NCI-H69 (cell line): ENCODE measurements around the gene UBE2U.
"Not testable (repeated sequence)": the region's sequence is repeated elsewhere in the genome, so short reads cannot be mapped to it uniquely, and the experiment has no call there.

Source experiments
- DNase-seq: peaks from one replicate; lab custom pipeline; 2025; lab: John Stamatoyannopoulos, UW

UBE2U gene

GRCh38 chr1:64239519-64239918 is 36.1 kb downstream of the UBE2U start:
- not testable (repeated sequence) for DNase-seq

GRCh38 chr1:64240206-64240605 is 36.8 kb downstream of the UBE2U start:
- DNase-seq: peak; percentile 4

- no peak for DNase-seq
Measured at GRCh38 chr1:64241069-64241468, 37.6 kb downstream of the UBE2U start.

- peak; percentile 72 for DNase-seq
Measured at GRCh38 chr1:64242895-64243756, 39.7 kb downstream of the UBE2U start.

GRCh38 chr1:64243757-64244080 is 40.3 kb downstream of the UBE2U start:
- peak; percentile 72 for DNase-seq

GRCh38 chr1:64245495-64245894 is 42.1 kb downstream of the UBE2U start:
- DNase-seq: peak; percentile 49

GRCh38 chr1:64246294-64246917 is 43.0 kb downstream of the UBE2U start:
- DNase-seq: peak; percentile 56

DNA sequence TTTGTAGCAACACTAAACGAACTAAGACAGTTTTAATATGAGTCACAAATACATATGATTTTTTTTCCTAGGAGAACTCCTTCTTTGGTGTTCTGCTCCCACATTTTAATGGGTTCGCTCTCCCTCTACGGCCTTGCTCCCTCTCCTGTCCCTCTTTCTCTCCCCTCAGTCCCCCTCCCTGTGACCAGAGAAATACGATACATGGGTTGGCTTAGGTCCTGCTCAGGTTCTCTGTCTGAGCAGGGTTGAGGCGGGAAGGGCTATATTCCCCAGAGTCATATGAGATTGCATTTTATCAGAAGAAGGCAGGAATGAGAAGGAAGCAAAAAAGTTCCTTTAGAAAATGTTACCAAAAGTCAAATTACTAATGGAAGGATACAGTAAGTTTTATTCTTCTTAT is 44.6 kb downstream of the UBE2U start:
- DNase-seq: peak; percentile 70

- not testable (repeated sequence) for DNase-seq
Measured at GRCh38 chr1:64250472-64250871, 47.0 kb downstream of the UBE2U start.

- DNase-seq: peak; percentile 7
Measured at GRCh38 chr1:64251971-64252370, 48.5 kb downstream of the UBE2U start.

DNA sequence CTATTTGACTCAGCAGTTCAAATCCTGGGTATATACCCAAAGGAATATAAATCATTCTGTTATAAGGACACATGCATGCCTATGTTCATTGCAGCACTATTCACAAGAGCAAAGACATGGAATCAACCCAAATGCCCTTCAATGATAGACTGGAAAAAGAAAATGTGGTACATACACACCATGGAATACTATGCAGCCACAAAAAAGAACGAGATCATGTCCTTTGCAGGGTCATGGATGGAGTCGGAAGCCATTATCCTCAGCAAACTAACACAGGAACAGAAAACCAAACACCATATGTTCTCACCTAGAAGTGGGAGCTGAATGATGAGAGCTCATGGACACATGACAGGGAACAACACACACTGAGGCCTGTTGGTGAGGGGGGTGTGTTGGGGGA is 53.8 kb downstream of the UBE2U start:
- DNase-seq: peak; percentile 2

- DNase-seq: not testable (repeated sequence)
Measured at GRCh38 chr1:64258444-64258843, 55.0 kb downstream of the UBE2U start.

DNA sequence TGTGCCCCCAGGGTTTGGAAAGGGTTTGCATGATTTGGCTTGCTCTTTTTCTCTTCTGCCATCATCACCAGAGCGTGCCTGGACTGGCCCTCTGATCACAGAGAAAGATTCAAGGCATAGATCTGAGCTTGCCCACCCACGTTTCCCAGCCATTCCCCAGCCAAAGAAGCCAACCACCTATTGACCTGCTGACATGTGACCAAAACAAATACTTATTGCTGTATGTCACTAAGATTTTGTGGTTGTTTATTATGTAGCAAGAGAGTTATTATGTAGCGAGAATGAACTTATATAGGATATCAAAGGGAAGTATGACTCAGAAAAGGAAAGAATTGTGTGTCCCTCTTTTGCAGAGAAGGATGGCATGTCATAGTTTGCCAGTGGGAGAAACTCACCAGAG is 59.9 kb downstream of the UBE2U start:
- peak; percentile 24 for DNase-seq

- DNase-seq: no peak
Measured at GRCh38 chr1:64263856-64264255, 60.4 kb downstream of the UBE2U start.

DNA sequence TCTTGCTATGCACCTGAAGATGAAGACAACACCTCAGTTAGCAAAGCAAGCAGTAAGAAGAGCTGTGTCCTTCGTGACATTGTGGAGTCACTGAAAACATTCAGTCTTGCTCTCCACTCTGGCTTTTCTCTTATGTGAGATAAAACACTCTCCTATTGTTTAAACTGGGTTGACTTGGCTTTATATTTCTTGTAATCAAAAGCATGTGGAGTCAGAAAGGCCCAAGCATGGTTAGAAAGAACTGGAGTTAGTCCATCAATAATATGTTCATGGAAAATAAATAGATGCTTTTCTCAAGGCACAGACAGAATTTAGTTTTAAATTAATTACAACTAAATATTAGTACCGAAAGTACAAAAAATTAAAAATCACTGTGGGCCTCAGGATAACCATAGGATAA is 61.7 kb downstream of the UBE2U start:
- no peak for DNase-seq

GRCh38 chr1:64266991-64267390 is 63.6 kb downstream of the UBE2U start:
- DNase-seq: no peak

DNA sequence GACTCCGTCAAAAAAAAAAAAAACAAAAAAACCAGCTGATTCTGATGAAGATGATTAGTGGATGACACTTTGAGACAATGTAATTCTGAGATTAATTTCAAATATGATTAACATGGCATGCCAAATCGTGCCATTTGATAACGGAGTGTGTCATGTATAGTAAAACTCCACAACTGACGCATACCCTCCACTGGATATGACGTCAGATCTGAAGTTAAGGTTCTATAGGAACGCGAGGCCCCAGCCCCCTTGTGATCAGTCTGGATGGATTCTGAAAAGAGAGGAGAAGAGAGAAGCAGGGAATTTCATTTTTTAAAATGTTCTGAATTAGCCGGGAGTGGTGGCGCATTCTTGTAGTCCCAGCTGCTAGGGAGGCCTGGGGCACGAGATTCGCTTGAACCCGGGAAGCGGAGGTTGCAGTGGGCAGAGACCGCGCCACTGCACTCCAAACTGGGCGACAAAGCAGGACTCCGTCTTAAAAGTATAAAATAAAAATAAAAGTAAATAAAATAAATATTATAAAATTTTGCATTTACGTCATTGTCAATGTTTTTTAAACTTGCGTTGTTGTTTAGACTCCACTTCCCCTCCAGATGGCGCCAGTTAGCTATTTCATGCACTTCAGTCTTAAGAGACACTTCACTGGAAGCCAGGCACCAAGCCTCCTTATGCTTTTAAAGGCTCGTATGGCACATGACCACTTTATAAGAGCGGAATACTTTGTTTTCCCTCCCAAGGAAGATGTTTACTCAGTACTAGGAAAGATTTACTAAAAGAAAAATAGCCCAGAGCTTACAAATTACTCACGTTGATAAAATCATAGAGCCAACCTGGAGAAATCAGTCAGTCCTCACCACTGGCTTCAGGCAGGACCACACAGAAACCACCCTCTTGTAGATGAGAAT is 65.5 kb downstream of the UBE2U start:
- DNase-seq: peak; percentile 83

- DNase-seq: no peak
Measured at GRCh38 chr1:64269558-64269884, 66.1 kb downstream of the UBE2U start.

- no peak for DNase-seq
Measured at GRCh38 chr1:64280001-64280400, 76.6 kb downstream of the UBE2U start.

DNA sequence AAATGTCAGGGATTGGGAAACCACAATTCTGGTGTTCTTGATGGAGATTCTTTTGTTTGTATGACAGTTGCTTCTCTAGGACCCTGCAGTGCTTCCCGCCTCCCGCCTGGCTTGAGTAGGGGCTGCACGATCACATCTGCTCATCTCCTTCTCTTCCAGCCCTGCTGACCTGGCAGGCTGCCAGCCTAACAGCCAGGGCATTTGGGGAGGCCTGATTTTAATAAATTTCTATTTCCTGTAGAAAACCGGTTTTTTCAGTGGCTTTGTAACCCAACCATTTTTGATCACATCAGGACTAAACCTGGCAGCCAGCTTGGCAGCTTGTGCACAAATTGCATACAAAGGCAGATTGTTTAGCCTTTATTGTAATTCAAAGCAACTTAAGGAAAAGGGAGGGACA is 78.9 kb downstream of the UBE2U start:
- DNase-seq: peak; percentile 88

DNA sequence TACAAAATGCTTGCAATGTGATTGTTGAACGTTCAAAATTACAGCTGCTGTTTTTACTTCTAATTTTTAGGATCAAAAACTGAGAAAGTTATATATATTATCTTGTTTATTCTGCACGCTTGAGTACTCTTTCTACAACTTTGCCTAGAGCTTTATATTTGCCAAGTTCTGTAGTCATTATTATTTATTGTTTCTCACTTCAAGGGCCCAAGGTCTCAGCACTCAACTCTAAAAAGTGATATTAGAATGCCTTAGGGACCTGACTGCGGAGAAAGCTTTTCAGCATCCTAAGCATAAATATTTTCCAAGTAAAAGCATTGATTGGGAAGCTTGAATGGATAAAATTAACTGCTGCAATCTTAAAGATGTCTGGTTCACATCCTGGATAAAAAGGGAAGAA is 83.6 kb downstream of the UBE2U start:
- DNase-seq: no peak

- no peak for DNase-seq
Measured at GRCh38 chr1:64290420-64290819, 87.0 kb downstream of the UBE2U start.

DNA sequence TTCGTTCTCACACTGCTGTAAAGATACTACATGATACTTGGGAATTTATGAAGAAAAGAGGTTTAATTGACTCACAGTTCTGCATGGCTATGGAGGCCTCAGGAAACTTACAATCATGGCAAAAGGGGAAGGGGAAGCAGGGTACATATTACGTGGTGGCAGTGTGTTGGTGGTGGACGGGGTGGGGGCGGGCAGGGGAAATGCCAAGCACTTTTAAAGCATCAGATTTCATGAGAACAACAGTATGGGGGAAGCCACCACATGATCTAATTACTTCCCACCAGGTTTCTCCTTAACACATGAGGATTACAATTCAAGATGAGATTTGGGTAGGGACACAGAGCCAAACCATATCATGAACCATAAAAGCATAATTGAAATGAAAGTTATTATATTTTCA is 88.5 kb downstream of the UBE2U start:
- DNase-seq: no peak
